Retinal pigment epithelial cell (primary cell): Measurements from ENCODE around the gene SERPINB10.

Source experiments
- DNase-seq: peaks from one replicate; pipeline ENCODE4 v3.0.0-alpha.2; 2010; ENCODE audit warnings: low read depth
- H3K4me3 ChIP-seq: 2 replicates; pipeline ENCODE4 v1.5.1; 2011; ENCODE audit warnings: mild to moderate bottlenecking, low read length, control low read depth, moderate library complexity
- CTCF ChIP-seq: conservative IDR thresholded peaks from 2 replicates; pipeline ENCODE4 v1.5.1; 2011; ENCODE audit warnings: low read depth, low read length, control low read depth, inconsistent platforms

The SERPINB10 gene, protein sequence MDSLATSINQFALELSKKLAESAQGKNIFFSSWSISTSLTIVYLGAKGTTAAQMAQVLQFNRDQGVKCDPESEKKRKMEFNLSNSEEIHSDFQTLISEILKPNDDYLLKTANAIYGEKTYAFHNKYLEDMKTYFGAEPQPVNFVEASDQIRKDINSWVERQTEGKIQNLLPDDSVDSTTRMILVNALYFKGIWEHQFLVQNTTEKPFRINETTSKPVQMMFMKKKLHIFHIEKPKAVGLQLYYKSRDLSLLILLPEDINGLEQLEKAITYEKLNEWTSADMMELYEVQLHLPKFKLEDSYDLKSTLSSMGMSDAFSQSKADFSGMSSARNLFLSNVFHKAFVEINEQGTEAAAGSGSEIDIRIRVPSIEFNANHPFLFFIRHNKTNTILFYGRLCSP

GRCh38 chr18:63907664-63908063, at the start of gene SERPINB10:
TSS of gene SERPINB10 (plus strand) at chr18:63907958. CDS start at chr18:63915511, 7,553 bp downstream.
- no peak for TF ChIP-seq CTCF
- DNase-seq = no peak
- H3K4me3 ChIP-seq = no peak within 1 kb of the TSS

DNA sequence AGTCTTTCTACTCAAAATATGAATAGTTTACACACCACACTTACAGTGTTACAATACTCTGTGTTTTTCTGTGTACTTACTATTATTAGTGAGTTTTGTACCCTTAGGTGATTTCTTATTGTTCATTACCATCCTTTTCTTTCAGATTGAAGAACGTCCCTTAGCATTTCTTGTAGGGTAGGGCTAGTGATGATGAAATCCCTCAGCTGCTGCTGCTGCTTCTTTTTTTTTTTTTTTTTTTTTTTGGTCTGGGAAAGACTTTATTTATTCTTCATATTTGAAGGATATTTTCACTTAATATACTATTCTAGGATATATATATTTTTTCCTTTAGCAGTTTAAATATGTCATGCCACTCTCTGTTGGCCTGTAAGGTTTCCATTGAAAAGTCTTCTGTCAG, 49.3 kb upstream of the SERPINB10 start:
- no peak for DNase-seq
- no peak overlapping the region for H3K4me3 ChIP-seq
- TF ChIP-seq CTCF = no peak

GRCh38 chr18:63859781-63860475, 47.8 kb upstream of the SERPINB10 start:
- DNase-seq = no peak
- no peak for TF ChIP-seq CTCF
- no peak overlapping the region for H3K4me3 ChIP-seq

DNA sequence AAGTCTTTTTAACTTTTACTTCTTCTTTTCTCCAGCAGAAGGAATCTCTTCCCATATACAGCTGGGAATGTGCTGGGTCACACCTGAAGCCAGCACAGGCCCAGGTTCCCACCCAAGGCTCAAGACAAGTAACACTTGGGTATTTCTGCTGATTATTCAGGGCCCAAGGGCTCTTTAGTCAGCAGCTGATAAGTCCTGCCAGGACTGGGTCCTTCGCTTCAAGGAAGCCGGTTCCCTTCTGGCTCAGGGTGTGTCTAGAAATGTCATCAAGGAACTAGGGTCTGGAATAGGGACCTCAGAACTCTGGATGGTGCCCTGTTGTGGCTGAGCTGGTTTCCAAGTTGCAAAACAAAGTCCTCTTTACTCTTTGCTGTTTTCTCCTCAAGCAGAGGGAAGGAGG, 47.2 kb upstream of the SERPINB10 start:
- no peak for TF ChIP-seq CTCF
- no peak overlapping the region for H3K4me3 ChIP-seq
- no peak for DNase-seq

DNA sequence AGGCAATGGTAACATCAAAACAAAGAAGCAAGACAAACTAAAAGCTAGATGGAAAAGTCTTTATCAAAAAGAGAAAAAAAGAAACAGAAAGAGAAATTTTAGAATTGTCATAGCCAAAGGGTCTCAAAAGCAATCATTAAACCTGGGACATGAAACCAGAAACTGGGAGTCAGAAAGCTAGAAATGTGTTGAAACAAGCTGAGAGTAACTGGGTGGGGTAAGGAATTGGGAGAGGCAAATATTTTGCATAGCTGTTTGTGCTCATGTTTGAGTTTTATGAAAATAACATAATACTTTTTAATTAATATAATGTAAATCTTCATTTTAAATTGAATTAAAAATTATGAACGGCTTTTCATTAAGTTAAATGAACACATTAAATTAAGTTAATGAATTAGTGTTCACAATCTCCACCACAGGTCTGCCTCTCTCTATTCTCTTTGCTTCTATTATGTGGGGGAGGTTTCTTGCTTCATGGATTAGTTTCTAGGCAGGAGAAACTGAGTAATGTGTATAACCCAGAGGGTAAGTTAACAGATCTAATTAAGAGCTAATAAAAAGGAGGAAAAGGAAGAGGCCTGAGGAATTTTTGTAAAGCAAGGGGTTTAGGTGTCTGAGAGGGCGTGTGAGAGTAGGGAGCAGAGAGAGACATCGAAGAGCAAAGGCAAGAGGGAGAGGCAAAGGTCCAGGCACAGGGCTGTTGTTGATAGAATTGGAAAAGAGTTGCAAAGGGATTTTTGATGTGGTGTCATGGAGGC, 40.2 kb upstream of the SERPINB10 start:
- TF ChIP-seq CTCF = no peak
- DNase-seq = no peak
- no peak overlapping the region for H3K4me3 ChIP-seq

- TF ChIP-seq CTCF = no peak
- DNase-seq = no peak
- no peak overlapping the region for H3K4me3 ChIP-seq
These were observed 39.2 kb upstream of the SERPINB10 start for GRCh38 chr18:63868546-63868945.
